PC-3 (cell line): ENCODE data around the gene KCNQ2.

Source experiments
- EZH2 ChIP-seq: fragments of 300-600 bp; sonication (generic); IDR thresholded peaks from one replicate; pipeline ENCODE4 v1.6.1; 2017; ENCODE audit warnings: antibody characterized with exemption, mild to moderate bottlenecking, low read length; ENCODE audit not compliant: unreplicated experiment
- TF ChIP-seq, protein P1 (sequence below): fragments of 300-600 bp; sonication (generic); conservative IDR thresholded peaks from 2 replicates; pipeline ENCODE4 v1.5.1; 2017; ENCODE audit warnings: antibody characterized with exemption, low read depth, mild to moderate bottlenecking, low read length

GRCh38 chr20:63498960-63499337 is 26.5 kb upstream of the KCNQ2 start, which contains the start of gene EEF1A2:
- TF ChIP-seq, protein P1, sequence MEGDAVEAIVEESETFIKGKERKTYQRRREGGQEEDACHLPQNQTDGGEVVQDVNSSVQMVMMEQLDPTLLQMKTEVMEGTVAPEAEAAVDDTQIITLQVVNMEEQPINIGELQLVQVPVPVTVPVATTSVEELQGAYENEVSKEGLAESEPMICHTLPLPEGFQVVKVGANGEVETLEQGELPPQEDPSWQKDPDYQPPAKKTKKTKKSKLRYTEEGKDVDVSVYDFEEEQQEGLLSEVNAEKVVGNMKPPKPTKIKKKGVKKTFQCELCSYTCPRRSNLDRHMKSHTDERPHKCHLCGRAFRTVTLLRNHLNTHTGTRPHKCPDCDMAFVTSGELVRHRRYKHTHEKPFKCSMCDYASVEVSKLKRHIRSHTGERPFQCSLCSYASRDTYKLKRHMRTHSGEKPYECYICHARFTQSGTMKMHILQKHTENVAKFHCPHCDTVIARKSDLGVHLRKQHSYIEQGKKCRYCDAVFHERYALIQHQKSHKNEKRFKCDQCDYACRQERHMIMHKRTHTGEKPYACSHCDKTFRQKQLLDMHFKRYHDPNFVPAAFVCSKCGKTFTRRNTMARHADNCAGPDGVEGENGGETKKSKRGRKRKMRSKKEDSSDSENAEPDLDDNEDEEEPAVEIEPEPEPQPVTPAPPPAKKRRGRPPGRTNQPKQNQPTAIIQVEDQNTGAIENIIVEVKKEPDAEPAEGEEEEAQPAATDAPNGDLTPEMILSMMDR, result peak; percentile 14; the same call in 1 of the 2 replicates
- no peak for TF ChIP-seq EZH2
